Breast epithelium (tissue), 3 donors: ENCODE results near the gene CNTNAP2.

Experiments
- CTCF ChIP-seq, 3 donors: fragments of 450-650 bp; IDR thresholded peaks; one replicate each; pipeline ENCODE4 v1.5.1; 2016 to 2017; ENCODE audit warnings: antibody characterized with exemption in 3 of 3, mild to moderate bottlenecking in 3 of 3, moderate library complexity in 3 of 3
- POLR2A ChIP-seq: fragments of 450-650 bp; IDR thresholded peaks from one replicate; pipeline ENCODE4 v1.6.1; 2016; ENCODE audit warnings: antibody characterized with exemption, mild to moderate bottlenecking, moderate library complexity
- POLR2AphosphoS5 ChIP-seq, 3 donors: sonication (generic); formaldehyde crosslinking; IDR thresholded peaks; one replicate each; pipeline ENCODE4 v1.6.1; 2017; ENCODE audit warnings: antibody characterized with exemption in 3 of 3

- TF ChIP-seq CTCF (IDR thresholded peaks at IDR 0.05) (no peak), POLR2AphosphoS5 (IDR thresholded peaks at IDR 0.05) (no peak), POLR2A (no peak)
Measured at GRCh38 chr7:148050492-148051158, 1934.0 kb downstream of the CNTNAP2 start.
